Hematopoietic multipotent progenitor cell treated with erythropoietin and hydrocortisone succinate and interleukin-3 and kit ligand, for 17 days (in vitro differentiated cells): ENCODE measurements around the gene HEXB.

Experiments
- DNase-seq: peaks from one replicate; pipeline ENCODE4 v3.0.0-alpha.2; 2015; ENCODE audit warnings: low spot score

Gene HEXB

GRCh38 chr5:74684900-74685851 is at the start of gene HEXB:
Gene HEXB (plus strand): TSS chr5:74685233. CDS start chr5:74685261, 28 bp downstream.
- DNase-seq, result peak; percentile 66

GRCh38 chr5:74636149-74636548 is 48.9 kb upstream of the HEXB start:
- DNase-seq, result no peak

DNA sequence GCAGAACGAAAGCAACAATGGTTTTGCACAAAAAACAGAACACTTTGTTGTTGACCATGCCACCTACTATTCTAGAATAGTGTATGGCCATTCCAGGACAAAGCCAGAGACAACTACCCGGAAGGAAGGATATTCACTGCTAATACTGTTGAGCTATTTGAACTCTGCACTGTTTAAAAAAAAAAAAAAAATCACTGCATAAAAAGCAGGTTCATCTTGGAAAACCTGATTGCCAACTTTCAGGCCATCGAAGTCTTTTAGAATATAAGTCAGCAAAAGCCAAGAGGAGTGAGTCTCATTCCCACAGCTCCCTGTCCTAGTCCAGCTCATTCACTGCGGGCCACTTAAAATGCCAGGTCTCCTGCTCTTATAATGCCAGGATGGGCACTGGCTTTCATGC is 48.5 kb upstream of the HEXB start:
- no peak for DNase-seq

DNA sequence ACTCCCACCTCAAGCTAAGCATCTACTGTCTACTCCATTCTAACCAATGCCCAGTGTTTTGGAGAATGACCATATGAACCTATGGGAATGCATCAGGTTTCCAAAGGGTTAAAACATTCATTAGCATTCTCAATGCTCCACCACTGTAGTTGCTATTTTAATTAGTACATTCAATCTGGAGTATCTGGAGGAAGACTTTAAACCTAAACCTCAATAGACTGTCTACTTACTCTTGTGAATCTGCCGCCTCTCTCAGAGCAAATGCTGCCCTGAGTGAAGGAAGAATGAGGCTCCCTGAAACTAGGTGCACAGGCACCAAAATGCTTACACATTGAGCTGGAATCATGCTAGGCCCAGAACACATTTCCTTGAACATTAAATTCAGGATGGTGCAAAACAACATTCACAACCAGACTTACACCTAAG is 46.5 kb upstream of the HEXB start:
- DNase-seq, result no peak

DNA sequence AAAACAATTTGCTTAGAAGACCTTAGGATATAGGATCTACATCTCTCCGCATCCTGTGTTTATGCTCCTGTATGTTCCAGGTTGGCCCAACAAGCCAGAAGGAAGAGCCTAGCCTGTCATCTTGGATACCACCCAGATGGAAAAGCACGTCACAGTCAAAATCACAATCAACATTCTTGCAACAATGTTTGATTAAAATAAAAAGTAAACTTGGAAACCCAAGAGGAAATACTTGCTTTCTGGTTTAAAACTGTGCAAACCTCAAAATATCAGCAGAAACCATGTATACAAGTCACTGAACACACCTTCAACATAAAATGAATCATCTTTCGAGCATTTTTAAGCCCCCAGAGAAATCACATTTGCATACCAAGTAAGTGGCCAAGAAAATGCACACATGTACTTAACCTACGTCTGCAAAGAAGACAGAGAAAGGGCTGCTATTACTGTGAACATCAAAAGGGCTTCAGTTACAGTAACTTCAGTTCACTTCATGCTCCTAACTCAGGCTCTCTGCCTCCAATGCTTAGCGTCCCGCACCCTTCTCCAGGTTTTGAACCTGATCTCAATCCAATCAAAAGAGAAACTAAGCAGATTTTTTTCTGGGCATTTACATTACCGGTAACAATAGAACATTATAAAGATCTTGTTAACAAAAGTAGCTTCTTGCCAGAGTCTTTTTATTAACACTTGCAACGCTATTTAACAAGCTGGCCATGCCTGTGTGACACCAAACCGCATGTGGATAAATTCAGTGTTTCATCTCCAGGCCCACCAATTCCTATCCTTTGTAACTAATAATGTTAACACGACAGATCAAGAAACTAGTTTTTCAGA is 45.8 kb upstream of the HEXB start:
- DNase-seq, result no peak

GRCh38 chr5:74639807-74640449 is 45.1 kb upstream of the HEXB start:
- no peak for DNase-seq

GRCh38 chr5:74640450-74640953 is 44.5 kb upstream of the HEXB start, which contains the start of gene ENC1:
Gene ENC1 (minus strand): TSS chr5:74640728. CDS start chr5:74636485, 4,243 bp downstream.
- DNase-seq, result no peak

- DNase-seq, result no peak
Measured at GRCh38 chr5:74640954-74641734, 43.9 kb upstream of the HEXB start.

DNA sequence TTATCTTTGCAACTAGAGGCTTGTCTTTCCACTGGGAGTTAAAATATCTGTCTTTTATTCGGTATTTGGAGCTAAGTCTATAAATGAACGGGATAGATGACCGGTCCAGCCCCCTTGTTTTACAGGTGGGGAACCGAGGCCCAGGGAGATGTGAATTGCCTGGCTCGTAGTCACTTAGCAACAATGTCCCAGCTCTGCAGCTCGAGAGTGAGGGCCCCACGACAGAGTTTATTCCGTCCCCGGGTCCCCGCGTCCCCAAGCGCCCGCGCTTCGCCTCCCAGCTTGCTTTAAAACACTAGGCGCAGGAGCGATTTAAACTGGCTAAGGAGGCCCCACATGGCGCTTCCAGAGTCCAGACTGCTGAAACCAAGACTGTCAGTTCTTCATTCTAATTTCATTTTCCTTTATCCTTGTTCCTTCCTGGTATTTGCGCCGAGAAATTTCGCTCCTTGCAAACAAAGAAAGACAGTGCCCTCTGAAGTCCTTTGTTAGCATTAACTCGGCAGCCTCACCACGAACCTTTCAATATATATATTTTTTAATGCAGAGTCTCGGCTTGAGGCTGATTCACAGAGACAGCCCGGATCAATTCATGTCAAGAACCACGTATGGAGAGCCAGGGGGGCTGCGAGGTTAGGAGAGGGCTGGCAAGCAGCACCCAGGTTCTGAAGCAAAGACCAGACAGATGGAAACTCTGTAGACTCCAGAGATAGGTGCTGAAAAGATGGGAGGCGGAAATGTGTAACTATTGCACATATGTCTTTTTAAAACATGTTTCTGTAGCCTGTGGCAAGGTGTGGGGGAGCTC is 43.1 kb upstream of the HEXB start:
- no peak for DNase-seq

DNA sequence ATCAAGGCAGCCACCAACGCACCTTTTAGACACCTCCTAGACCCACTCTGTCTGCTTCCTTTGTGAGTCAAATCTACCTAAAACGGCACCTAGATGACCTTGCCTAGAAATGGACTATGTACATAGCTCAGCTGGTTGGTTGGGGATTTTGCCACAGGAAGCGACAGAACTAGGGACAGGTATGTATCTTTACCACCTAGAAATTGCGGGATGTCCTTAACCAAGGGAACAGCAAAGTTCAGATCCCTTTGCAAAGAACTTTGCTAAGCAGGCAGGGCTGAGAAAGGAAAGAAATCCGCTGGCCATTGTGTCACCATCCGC is 42.5 kb upstream of the HEXB start:
- DNase-seq, result no peak

- DNase-seq, result no peak
Measured at GRCh38 chr5:74643111-74643562, 41.9 kb upstream of the HEXB start.

GRCh38 chr5:74647096-74647495 is 37.9 kb upstream of the HEXB start:
- no peak for DNase-seq

DNA sequence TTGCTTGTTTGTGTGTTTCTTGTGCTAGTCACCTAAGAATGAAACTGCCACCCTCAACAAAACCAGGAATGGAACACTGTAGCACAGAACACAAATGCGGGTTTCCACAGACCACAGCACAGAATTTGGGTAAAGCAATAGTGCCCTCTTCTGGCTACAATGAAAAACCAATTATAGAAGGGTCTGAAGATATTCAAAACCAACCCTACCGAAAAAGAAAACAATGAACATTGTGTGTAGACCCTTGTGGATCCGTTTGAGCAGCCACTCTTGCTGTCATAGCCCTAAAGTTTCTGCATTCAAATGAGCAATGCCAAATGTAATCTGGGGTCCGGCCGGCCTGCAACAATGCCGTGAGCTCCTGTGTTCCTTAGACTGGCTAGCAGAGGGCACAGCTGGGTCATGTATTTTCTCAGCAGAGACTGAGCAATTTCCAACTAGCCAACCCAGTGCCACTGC is 36.2 kb upstream of the HEXB start:
- peak; percentile 14 for DNase-seq

DNA sequence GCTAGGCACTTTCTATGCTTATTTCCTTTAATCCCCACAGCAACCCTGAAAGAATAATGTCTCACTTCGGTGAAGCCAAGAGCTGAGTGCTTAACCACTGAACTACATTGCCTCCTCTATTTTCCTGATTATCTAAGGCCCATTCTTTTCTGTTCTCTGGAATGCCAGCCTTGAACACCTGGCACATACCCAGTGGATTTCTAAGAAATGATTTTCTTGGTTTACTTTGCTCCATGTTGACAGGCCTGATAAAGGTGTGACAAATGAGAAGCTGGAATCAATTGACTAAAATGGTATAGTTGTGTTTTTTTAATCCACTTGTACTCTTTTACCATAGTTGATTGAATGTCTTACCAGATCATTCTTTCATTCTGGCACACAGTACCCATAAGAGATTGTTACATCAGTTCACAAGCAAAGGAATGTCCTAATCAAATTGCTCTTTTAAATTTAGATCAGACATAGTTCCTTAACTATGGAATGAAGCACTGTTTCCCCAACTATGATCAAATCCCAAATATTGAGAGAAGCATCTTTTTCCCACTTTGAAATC is 35.5 kb upstream of the HEXB start:
- DNase-seq, result no peak

DNA sequence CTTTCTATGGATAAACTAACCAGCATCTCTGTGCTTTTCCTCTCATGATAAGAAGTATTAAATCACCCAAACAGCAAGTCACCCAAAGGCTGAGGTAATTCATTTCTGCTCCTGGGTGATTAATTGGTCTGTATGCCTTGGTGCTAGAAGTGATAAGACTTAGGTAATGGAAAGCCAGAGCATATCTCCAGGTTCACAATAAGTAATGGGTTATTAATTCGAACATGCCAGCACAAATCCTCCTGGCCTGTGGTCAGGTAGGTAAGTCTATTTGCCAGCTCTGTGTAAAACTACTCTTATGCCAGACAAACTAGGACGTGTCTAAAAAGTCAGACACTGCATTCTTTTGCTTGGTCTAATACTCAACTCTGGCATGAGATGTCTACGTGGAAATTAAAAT is 33.3 kb upstream of the HEXB start:
- no peak for DNase-seq

DNA sequence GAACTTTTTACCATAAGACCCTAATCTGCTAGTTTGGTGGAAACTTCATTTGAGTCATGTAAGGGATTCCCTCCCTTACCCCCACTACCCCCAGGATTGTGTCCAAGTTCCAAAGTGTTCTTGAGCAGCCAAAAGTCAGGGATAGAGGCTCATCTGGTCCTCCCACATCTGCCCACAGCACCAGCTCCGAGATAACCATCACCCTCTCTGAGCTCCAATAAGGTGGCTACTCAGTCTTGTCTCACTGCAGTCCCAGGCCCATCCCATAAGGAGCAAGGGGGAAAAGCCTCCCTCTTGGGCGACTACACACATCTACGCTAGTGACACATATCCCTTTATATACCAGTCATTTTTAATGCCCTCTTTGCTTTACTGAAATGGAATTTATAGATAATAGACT is 32.5 kb upstream of the HEXB start:
- DNase-seq, result no peak

GRCh38 chr5:74653991-74654390 is 31.0 kb upstream of the HEXB start:
- DNase-seq, result no peak

- DNase-seq, result no peak
Measured at GRCh38 chr5:74655206-74655605, 29.8 kb upstream of the HEXB start.

GRCh38 chr5:74655716-74656115 is 29.3 kb upstream of the HEXB start:
- no peak for DNase-seq

DNA sequence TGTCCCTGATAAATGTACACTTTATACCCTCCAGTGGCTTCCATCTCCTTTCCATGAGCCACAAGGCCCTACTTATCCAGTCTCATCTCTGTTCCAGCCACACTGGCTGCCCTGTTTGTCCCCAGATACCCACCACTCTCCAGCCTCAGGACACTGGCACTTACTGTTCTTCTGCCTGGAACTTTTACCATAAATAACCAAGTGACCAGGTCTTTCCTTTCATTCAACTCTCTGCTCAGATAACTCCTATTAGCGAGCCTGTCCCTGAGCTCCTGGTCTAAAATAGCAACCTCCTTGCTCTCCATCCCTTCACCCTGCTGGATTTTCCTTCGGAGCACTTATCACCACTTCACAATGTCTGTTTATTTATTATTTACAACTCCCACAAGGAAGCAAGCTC is 27.9 kb upstream of the HEXB start:
- no peak for DNase-seq
